ENCODE results near the gene GPHN.

- TF ChIP-seq CTCF (IDR thresholded peaks at IDR 0.05) (no peak), EP300 (IDR thresholded peaks at IDR 0.05) (no peak)
These were observed 87.4 kb downstream of the GPHN start for GRCh38 chr14:66595394-66595793.
